ENCODE measurements around the gene MEIKIN. TPM values are rescaled to one million over a fixed set of nuclear protein-coding genes. Genes with fewer than 3 reads are reported as not detected.

MEIKIN gene
- polyA plus RNA-seq, 1 donor (not counting 4 experiments of a cell fraction or from before 2014, with no cell fraction given) = not detected

DNA sequence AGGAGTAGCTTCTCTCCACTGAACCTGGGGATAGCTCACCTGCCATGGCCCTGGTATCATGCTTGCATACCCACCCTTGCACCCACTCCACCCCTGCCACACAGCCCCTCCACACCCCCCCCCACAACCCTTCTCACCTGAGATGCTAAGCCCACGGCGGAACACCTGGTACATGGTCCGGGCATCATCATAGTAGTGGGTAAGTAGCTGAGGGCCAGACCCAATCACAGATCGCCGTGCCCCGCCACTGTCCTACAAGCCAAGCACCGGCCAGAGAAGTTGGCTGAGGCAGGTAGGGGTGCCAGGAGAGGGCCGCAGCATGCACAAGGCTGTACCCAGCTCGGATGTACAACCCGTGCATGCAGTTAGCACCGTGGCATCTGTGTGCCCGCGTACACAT is 45.3 kb upstream of the MEIKIN start:
- H4K20me1 ChIP-seq (ENCODE audit: control insufficient read depth, extremely low read depth, insufficient read depth, low read length) = no peaks in the 10 kb centered on the region
- H3K4me3 ChIP-seq (ENCODE audit: control insufficient read depth in 2 of 3, extremely low read depth in 1 of 3, insufficient read depth in 2 of 3, low read depth in 1 of 3, low read length in 3 of 3) = no peak overlapping the region
- no peaks in the 10 kb centered on the region for H3K9me3 ChIP-seq (ENCODE audit: control insufficient read depth, low read depth, low read length)
- DNase-seq (ENCODE audit: low read depth, low spot score) (no peak), FAIRE-seq (no peak)
- H3K4me2 ChIP-seq (ENCODE audit: control insufficient read depth, extremely low read depth, insufficient read depth, low read depth, low read length) = no peak overlapping the region
- dilution Hi-C loops (cut with MboI; ENCODE audit: extremely low pct_ligation_motif_present, low sequenced_read_pairs) = no loop called here
- peaks cover 13% of the 10 kb centered on the region for H3K27me3 ChIP-seq (ENCODE audit: control insufficient read depth, extremely low read depth, insufficient read depth, low read length)
- no peaks in the 10 kb centered on the region for H3K9me1 ChIP-seq (ENCODE audit: control insufficient read depth, extremely low read depth, insufficient read depth, low read length)
- TF ChIP-seq, protein P1, sequence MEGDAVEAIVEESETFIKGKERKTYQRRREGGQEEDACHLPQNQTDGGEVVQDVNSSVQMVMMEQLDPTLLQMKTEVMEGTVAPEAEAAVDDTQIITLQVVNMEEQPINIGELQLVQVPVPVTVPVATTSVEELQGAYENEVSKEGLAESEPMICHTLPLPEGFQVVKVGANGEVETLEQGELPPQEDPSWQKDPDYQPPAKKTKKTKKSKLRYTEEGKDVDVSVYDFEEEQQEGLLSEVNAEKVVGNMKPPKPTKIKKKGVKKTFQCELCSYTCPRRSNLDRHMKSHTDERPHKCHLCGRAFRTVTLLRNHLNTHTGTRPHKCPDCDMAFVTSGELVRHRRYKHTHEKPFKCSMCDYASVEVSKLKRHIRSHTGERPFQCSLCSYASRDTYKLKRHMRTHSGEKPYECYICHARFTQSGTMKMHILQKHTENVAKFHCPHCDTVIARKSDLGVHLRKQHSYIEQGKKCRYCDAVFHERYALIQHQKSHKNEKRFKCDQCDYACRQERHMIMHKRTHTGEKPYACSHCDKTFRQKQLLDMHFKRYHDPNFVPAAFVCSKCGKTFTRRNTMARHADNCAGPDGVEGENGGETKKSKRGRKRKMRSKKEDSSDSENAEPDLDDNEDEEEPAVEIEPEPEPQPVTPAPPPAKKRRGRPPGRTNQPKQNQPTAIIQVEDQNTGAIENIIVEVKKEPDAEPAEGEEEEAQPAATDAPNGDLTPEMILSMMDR (optimal IDR thresholded peaks at IDR 0.05 in 1 of 3, IDR thresholded peaks at IDR 0.05 in 1 of 3, conservative IDR thresholded peaks at IDR 0.05 in 1 of 3; ENCODE audit: extremely low read depth in 1 of 3, insufficient read depth in 2 of 3, low read length in 3 of 3) = no peak
- no peak for TF ChIP-seq EZH2 (IDR thresholded peaks at IDR 0.05; ENCODE audit: low read length)
- H3K27ac ChIP-seq (ENCODE audit: control insufficient read depth, insufficient read depth, low read length) = no peak overlapping the region
- H3K4me1 ChIP-seq (ENCODE audit: control insufficient read depth, extremely low read depth, insufficient read depth, low read length) = no peaks in the 10 kb centered on the region
- no peak overlapping the region for H3K9ac ChIP-seq (ENCODE audit: control insufficient read depth, extremely low read depth, insufficient read depth, low read length)
- no peaks in the 10 kb centered on the region for H3K79me2 ChIP-seq (ENCODE audit: control insufficient read depth, insufficient read depth, low read length)
- no peaks in the 10 kb centered on the region for H3K36me3 ChIP-seq (ENCODE audit: control insufficient read depth in 2 of 2, extremely low read depth in 1 of 2, insufficient read depth in 2 of 2, low read length in 2 of 2)
- no peak overlapping the region for H2AFZ ChIP-seq (ENCODE audit: control insufficient read depth, low read length)

DNA sequence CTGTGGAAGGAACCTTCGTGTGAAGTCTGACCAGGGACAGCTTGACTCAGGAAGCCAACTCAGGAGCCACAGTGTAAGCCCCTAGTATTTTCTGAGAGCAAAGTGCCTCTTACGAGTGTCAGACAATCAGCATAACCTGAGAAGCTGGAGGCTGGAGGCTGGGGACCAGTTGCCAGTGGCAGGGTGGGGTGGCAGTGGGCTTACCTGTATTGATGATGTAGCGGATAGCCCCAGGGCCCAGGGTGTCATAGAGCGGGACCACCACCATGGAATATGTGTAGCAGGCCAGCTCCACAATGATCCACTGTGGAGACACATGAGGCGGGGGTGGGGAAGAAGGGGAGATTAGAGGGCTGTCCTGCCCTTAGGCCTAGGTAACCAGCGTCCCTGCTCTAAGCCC is 43.1 kb upstream of the MEIKIN start:
- DNase-seq (ENCODE audit: low read depth, low spot score) = no peak
- H3K27ac ChIP-seq (ENCODE audit: control insufficient read depth, insufficient read depth, low read length) = no peak overlapping the region
- H3K4me2 ChIP-seq (ENCODE audit: control insufficient read depth, extremely low read depth, insufficient read depth, low read depth, low read length) = no peak overlapping the region
- H3K4me3 ChIP-seq (ENCODE audit: control insufficient read depth in 2 of 3, extremely low read depth in 1 of 3, insufficient read depth in 2 of 3, low read depth in 1 of 3, low read length in 3 of 3) = no peak overlapping the region
- FAIRE-seq = no peak
- peaks cover 13% of the 10 kb centered on the region for H3K27me3 ChIP-seq (ENCODE audit: control insufficient read depth, extremely low read depth, insufficient read depth, low read length)
- no peaks in the 10 kb centered on the region for H3K9me1 ChIP-seq (ENCODE audit: control insufficient read depth, extremely low read depth, insufficient read depth, low read length)
- H2AFZ ChIP-seq (ENCODE audit: control insufficient read depth, low read length) = no peak overlapping the region
- H3K4me1 ChIP-seq (ENCODE audit: control insufficient read depth, extremely low read depth, insufficient read depth, low read length) = no peaks in the 10 kb centered on the region
- H3K79me2 ChIP-seq (ENCODE audit: control insufficient read depth, insufficient read depth, low read length) = no peaks in the 10 kb centered on the region
- TF ChIP-seq, protein P1 (optimal IDR thresholded peaks at IDR 0.05 in 1 of 3, IDR thresholded peaks at IDR 0.05 in 1 of 3, conservative IDR thresholded peaks at IDR 0.05 in 1 of 3; ENCODE audit: extremely low read depth in 1 of 3, insufficient read depth in 2 of 3, low read length in 3 of 3) = no peak
- TF ChIP-seq EZH2 (IDR thresholded peaks at IDR 0.05; ENCODE audit: low read length) = no peak
- no peak overlapping the region for H3K9ac ChIP-seq (ENCODE audit: control insufficient read depth, extremely low read depth, insufficient read depth, low read length)
- dilution Hi-C loops (cut with MboI; ENCODE audit: extremely low pct_ligation_motif_present, low sequenced_read_pairs) = no loop called here
- no peaks in the 10 kb centered on the region for H3K9me3 ChIP-seq (ENCODE audit: control insufficient read depth, low read depth, low read length)
- H3K36me3 ChIP-seq (ENCODE audit: control insufficient read depth in 2 of 2, extremely low read depth in 1 of 2, insufficient read depth in 2 of 2, low read length in 2 of 2) = no peaks in the 10 kb centered on the region
- no peaks in the 10 kb centered on the region for H4K20me1 ChIP-seq (ENCODE audit: control insufficient read depth, extremely low read depth, insufficient read depth, low read length)

Measured in keratinocyte (primary cell).